HG03108 (cell line): ENCODE results near the gene LCA5L.
A peak's percentile ranks its signal among the peaks of the same experiment; 100 is the strongest.
"Not testable (repeated sequence)": the region's sequence is repeated elsewhere in the genome, so short reads cannot be mapped to it uniquely, and the experiment has no call there.

Experiments used
- ATAC-seq: cut with Tn5 transposase; IDR thresholded peaks from one replicate; pipeline ENCODE4 v1.9.1; 2021; ENCODE audit warnings: moderate library complexity; ENCODE audit not compliant: unreplicated experiment

LCA5L gene

DNA sequence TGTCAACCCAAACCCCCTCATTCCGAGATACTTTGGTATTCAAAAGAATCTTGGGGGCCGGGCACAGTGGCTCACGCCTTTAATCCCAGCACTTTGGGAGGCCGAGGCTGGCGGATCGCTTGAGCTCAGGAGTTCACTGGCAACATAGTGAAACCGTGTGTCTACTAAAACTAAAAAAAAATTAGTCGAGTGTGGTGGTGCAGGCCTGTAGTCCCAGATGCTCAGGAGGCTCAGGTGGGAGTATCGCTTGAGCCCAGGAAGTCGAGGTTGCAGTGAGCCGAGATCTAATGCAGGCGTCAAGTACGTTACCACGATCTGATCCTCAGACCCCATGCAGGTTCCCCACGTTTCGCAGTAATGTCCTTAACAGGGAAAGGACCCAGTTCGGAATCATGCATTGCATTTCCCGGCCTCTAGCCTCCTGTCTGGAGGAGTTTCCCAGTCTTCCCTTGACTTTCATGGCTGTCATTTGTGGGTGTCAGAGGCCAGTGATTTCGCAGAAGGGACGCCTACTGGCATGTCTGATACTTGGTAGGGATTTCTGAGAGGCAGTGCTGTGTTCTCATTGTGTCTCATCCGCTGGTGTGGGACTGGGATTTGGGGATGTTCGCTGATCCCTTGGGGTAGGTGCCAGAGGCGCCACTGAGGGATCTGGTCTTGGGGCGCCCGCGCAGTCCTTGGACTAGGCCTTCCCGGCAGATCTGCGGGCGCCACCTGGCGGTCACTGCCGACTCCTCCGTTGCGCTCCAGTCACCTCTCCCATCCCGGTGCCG is 57.4 kb downstream of the LCA5L start:
- ATAC-seq = peak; percentile 78

DNA sequence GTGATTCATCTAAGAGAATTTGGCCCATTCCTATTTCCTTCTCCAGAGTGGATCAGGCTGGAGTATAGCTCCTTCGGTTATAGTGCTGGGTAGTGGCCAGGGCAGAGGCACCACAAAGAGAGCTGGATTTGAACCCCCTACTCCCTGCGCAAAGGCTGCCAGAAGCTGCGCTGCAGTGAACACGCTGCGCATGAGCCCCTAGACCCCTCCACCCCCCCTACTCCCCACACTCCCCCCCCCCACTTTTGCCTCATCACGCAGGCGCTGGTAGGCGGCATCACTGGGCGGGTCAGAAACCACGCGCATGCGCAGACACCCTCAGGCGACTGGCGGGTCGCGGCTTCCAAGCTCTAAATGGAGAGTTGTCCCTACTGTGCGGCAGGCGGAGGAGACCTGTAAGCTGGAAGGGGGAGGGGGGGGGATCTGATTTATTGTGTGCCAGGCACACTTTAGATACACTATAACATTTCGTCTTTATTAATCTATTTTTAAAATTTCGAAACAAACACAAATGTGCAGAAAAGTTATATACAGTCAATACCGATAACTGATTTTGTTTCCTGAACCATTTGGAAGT is 58.0 kb downstream of the LCA5L start:
- ATAC-seq = peak; percentile 33

DNA sequence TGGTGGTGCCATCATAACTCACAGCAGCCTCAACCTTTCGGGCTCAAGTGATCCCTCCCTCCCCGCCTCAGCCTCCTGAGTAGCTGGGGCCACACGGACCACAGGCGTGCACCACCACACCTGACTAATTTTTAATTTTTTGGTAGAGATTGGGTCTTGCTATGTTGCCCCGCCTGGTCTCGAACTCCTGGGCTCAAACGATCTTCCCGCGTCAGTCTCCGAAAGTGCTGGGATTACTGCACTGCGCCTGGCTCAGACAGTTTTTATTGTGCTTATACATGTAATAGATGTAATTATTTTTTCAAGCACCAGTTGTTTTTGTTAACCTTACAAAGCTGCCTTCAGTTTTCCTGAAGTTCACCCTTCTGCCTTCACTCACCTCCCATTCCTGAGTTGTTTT is 58.7 kb downstream of the LCA5L start:
- ATAC-seq = no peak

DNA sequence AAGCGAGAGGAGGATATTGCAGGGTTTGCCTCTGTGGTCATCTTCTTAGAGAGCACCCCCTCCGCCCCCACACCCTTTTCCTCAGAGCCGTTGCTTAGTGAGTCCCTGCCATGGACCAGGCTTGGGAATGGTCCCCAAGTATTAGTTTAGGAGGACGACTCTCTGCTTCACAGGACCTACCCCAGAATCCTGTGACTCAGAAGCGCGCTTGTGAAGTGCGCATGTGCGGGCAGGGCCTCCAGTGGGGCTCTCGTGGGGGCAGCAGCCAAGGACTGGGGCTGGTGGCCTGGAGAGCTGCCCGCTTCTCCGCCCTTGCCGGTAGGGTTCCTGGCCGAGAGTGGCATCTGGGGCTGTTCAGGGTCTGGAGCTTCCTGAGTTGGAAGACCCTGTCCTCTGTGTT is 59.4 kb downstream of the LCA5L start:
- ATAC-seq = no peak

DNA sequence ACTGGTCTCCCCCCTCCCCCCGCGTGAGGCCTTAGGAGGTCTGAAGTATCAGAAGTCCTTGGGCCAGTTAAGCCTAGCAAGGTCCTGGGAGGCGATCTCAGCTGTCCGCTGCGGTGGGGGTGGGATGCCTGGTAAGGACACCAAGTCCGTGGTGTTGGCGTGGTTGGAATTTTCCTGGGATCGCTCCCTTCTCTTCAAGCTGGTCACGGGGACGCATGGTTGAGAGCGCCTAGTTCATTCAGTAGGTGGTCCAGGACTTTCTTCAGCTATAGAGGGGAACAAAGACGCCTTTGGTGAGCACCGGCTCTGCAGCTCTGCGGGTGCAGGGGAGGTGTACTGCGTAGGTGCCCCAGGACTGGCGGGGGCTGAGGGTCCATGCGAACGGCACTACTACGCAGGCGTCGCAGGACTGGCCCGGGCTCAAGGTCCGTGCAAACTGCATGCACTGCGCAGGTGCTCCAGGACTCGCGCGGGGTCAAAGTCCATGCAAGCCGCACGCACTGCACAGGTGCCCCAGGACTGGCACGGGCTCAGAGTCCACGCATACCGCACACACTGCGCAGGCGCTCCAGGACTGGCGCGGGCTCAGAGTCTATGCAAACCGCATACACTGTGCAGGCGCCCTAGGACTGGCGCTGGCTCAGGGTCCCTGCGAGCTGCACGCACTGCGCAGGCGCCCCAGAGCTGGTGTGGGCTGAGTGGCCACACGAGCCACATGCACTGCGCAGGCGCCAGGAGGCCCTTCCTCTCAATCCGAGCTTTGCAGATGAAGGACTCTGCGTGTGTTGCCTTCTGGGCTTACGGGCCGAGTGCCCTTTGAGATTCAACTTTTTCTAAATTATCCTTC is 60.1 kb downstream of the LCA5L start:
- ATAC-seq = no peak

DNA sequence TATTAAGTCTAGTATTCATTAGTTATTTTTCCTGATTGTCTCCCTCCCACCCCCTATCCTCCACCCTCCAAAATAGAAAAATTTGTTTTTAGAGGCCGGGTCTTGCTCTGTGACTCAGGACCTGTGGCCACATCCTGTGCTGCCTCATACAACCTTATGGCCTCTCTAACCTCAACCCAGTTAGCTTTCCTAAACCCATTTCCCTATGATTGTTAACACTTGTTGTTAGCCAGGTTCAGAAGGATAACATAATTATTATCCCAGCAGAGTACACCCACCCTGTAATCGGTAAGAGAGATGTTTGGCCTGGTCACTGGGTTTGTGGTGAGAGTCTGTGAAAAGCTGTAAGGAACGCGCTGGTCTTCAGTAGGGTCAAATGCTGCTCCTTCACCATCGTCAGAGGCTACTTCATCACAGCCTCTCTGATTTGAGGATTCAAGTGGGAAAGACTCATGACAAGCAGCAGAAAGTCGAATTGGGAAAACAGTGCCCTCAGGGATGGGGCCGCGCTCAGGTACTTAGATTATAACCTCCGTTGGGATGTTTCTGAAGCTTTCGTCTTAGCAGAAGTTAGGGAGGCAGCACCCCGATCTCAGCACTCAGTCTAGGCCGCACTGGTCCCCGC is 60.8 kb downstream of the LCA5L start:
- ATAC-seq = no peak

DNA sequence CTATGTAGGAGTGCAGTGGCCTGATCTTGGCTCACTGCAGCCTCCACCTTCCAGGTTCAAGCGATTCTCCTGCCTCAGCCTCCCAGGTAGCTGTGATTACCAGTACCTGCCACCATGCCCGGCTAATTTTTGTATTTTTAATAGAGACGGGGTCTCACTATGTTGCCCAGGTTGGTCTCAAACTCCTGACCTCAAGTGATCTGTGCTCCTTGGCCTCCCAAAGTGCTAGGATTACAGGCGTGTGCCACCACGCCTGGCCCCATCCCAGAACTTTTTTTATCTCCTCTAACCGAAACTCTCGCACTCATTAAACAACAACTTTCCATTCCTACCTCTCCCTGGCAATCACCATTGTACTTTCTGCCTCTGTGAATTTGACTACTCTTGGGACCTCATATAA is 63.5 kb downstream of the LCA5L start:
- not testable (repeated sequence) for ATAC-seq

DNA sequence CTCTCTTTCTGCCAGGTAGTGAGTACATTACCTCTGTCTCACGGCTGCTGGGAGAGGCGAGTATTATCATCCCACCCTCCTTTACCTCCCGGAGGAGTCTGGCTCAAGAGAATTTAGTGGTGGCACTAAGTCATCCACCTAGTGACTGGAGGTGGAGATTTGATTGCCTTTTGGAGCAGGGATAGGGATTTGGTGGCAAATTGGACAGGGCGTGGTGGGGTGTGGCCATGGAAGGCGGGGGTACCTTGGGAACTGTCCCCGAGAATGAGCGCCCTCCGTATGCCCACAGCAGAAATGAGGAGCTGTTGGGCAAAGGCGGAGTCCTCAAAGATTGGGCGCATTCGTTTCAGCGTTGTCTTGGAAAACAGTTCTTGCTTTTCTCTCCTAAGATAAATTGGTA is 64.6 kb downstream of the LCA5L start:
- no peak for ATAC-seq

DNA sequence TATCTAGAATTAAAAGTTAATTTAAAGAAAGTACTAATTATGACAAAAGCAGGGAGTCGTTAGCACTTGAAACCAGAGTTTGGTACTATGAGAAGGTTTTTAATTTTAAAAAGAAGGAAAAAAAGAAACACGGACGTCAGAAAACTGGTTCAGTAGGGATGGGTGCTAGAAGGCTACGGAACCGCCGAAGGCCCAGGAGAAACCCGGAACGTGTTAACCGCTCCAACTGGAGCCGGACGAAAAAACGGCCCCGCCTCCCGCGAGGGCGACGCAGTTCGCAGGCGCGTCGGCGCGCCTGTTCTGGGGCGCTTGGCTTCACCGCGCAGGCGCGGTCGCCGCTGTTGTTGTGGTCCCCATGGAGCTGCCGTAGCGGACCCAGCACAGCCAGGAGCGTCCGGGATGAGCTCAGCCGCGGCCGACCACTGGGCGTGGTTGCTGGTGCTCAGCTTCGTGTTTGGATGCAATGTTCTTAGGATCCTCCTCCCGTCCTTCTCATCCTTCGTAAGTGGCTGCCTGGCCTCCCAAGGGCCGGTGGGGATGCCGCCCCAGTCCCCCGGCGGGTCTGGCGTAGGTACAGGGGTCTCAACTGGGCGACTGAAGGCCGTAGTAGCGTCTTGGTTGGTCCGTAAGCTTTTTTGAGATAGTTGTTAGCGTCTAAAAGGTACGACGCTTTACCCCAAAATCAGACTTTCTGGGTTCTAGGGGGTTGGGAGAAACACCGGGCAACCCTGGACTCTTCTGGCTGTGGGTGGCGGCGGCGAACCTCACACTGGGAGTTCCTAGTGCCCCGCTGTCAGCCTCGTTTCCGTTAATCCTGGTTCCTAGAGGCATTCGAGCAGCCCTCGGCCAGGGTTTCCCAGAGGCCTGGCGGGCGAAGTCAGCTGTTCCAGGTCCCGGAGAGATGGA is 65.3 kb downstream of the LCA5L start:
- peak; percentile 97 for ATAC-seq

DNA sequence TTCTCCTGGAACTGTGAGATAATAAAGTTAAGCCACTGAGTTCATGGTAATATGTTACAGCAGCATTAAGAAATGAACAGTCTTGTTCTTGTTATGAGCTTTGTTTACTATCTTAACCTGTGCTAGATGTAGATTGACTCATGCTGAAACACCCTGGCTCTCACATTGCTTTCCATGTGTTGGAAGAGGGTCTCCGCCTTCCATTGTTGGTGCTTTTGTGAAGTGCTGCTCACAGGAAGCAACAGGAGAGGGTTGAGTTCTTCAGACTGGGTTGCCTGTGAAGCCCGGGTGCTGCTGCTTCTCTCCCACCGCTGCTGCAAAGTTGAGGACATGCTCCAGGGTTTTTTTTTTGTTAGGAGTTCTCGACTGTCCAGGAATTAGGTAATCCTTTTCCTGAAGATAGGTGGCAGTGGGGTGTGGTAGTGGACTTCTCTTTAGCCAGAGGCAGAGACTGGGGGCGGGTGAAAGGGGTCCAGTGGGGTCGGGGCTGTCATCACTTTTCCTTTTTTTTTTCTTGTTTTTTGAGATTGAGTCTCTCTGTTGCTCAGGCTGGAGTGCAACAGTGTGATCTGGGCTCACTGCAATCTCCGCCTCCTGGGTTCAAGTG is 68.0 kb downstream of the LCA5L start:
- ATAC-seq = no peak

DNA sequence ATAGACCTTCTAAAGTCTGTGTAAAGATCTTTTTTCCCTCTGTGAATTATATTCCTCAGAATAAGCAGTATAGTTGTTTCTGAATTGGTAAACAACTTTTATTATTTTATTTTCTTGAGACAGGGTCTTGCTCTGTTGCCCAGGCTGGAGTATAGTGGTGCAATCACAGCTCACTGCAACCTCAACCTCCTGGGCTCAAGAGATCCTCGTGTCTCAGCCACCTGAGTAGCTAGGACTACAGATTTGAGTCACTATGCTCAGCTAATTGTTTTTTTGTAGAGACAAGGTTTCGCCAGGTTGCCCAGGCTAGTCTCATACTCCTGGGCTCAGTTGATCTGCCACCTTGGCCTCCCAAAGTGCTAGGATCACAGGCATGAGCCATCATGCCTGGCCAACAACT is 70.1 kb downstream of the LCA5L start:
- no peak for ATAC-seq

DNA sequence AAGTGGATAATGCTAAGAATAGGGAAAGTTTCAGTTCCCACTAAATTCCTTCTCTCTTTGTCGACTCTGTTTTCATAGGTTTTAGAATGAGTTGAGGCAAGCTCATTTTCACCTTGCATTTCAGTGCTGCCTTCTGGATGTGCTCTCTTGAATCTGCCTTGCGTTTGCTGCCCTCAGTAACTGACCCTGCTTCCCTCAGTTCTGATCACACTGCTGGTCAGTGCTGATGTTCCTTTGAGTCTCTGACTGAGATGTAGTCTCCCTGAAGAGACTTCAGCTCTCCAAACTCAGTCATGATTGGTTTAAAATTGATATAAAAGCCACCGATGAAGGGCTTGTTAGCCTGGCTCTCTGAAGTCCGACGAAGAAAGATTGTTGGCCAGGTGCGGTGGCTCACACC is 71.5 kb downstream of the LCA5L start:
- no peak for ATAC-seq

DNA sequence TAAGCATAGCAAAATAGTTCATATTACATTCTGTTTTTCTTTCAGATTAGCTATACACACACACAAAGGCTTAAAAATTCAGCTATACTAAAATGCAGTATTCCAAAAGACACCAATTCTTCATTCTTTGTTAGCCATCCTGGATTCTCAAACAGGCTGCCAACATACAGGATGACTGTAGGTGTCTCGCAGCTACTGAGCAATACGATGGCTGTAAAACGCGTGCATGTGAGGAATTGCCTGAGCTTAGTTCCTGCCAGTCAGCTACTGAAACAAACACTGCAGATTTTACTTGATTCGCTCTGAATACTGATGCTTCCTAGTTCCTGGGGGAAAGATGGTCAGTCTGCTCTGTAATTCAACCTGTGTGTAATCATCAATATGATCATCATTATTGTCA is 71.9 kb downstream of the LCA5L start:
- no peak for ATAC-seq

DNA sequence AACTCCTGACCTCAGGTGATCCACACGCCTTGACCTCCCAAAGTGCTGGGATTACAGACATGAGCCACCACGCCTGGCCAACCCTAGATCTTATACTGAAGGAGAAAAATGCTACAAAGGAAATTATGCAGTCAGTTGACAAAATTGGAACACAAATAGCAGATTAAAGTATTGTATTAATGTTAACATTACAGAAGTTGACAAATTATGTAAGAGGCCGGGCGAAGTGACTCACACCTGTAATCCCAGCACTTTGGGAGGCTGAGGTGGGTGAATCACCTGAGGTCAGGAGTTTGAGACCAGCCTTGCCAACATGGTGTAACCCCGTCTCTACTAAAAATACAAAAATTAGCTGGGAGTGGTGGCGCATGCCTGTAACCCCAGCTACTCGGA is 75.7 kb downstream of the LCA5L start:
- ATAC-seq = not testable (repeated sequence)

DNA sequence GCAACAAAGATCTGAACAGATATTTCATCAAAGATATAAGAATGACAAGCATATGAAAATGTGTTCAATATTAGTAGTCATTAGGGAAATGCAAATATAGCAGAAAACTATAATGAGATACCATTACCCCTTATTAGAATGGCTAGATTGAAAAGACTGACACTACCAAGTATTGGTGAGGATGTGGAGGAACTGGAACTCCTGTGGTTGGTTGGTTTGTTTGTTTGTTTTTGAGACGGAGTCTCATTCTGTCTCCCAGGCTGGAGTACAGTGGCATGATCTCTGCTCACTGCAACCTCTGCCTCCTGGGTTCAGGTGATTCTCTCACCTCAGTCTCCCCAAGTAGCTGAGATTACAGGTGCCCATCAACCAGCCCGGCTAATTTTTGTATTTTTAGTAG is 77.8 kb downstream of the LCA5L start:
- ATAC-seq = no peak

DNA sequence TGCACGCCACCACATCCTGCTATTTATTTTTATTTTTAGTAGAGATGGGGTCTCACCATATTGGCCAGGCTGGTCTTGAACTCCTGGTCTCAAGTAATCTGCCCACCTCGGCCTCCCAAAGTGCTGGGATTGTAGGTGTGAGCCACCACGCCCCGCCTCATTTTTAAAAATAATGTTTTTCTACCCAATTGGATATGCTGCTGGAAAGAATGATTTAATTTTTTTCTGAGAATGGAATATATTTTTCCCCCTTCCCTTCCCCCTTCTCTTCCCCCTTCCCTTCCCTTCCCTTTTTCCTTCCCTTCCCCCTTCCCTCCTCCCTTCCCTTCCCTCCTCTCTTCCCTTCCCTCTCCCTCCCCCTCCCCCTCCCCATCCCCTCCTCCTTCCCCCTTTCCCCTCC is 79.0 kb downstream of the LCA5L start:
- no peak for ATAC-seq

DNA sequence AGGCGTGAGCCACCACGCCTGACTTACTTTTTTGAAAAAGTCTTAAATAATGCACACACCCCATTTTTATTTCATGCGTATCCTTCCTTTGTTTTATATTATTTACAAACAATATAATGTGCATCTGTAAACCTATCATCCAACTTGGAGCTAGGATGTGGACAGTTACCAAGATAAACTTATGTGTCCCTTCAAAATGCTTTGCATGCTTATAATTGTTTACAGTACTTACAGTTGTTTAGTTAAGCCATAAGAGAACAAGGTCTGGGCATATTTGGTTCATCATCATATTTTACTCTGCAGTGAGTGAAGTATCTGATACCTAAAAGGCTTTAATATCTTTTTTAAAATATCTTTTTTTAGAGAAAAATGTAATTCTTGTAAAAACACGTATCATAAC is 80.6 kb downstream of the LCA5L start:
- no peak for ATAC-seq

DNA sequence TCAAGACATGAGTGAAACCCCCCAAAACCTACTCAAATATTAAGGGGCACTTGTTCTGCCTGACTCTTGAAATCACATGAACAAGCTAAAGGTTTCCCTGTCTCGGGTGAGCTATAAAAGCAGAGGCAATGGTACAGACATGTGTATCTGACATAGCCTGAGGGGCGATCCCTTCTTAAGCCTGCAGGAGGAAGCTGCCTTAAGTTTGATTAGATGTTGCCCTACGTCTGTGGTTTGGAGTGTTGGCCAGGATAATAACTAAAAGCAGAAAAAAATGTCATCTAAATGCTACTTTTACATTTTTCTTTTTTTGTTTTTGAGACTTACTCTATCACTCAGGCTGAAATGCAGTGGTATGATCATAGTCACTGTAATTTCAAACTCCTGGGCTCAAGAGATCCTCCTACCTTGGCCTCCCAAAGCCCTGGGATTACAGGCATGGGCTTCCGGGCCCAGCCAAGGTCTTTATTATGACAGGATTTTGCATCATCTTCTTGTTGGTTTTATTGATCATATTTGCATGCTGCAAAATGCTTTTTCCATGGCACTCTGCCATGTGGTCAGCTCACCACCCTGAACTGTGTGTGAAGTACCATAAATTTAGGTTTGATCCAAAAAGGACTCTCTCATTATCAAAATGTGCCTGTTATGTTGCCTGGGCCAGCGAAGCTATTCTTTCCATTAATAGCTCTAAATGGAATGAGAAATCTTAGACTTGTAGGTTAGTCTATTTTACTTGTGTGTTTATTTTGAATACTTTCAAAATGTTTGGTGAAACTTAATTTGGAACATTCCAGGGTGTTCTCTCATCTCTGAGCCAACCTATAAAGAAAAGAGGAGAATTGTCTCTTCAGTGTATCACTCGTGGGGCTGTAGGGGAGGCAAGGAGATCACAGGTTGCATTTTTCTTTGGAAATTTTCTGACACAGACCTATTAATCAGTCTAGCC is 81.7 kb downstream of the LCA5L start:
- no peak for ATAC-seq

DNA sequence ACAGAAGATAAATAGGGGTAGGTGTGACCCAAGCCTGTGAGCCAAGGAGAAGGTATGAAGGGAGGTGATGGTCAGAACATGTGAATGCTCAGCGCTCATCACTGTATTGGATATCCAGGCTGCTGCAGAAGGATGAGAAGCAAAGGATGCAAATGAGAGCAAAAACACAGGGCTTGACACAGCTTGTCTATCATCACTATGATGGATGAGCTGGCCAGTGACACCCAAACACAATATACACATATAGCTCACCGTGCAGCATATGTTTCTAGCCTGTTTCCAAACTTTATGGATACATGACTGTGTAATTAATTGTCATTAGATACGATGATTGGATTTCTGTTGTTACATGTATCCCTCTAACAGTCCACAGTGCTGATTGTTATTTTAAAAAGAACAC is 82.8 kb downstream of the LCA5L start:
- no peak for ATAC-seq
